ENCODE data around the gene BCOR.

BCOR gene

DNA sequence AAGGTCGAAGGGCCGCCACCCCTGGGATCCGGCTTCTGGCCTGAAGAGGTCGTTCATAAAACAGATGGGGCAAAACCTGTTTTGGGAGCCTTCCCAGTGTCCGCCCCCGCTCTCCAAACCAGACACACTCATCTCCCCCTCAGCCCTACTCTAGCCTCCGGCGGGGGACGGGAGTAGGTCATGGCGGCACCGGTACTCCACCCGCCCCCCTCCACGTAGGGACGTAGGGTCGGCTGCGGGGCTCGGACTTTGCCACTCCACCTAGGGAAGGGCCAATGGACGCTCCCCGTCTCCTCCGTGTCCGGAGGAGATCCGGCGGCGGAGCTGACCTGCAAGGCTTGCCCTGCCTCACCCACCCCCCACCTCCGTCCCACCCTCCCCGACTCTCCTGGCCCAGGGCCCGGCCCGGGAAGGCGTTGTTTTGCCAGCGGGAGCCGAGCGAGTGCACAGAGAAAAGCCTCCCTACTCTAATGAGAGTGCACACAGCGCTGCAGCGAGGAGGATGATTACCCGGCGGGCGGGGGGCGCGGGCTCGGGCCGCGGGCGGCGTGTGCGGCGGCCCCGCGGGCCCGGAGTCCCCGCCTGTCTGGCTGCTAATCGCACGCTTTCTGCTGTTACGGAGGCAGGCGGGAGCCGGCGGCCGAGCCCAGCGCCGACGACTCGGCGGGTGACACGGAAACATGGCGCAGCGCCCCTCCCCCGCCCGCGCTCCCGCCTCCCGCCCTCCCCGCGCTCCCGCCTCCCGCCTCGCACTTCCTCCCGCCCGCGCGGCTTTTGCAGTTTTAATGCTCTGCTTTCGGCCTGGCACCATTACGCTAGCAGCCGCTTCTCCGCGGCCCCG, 8.3 kb upstream of the BCOR start:
- H3K4me1 Mint-ChIP-seq, result peaks cover 28% of the 10 kb centered on the region
- H3K27ac Mint-ChIP-seq, result peak overlapping the region; percentile 82 to 95 (median 89)
- H3K27me3 Mint-ChIP-seq (ENCODE audit: low read depth), result peaks cover 16% of the 10 kb centered on the region
- no peaks in the 10 kb centered on the region for H3K9me3 Mint-ChIP-seq
- TF ChIP-seq, protein P1, sequence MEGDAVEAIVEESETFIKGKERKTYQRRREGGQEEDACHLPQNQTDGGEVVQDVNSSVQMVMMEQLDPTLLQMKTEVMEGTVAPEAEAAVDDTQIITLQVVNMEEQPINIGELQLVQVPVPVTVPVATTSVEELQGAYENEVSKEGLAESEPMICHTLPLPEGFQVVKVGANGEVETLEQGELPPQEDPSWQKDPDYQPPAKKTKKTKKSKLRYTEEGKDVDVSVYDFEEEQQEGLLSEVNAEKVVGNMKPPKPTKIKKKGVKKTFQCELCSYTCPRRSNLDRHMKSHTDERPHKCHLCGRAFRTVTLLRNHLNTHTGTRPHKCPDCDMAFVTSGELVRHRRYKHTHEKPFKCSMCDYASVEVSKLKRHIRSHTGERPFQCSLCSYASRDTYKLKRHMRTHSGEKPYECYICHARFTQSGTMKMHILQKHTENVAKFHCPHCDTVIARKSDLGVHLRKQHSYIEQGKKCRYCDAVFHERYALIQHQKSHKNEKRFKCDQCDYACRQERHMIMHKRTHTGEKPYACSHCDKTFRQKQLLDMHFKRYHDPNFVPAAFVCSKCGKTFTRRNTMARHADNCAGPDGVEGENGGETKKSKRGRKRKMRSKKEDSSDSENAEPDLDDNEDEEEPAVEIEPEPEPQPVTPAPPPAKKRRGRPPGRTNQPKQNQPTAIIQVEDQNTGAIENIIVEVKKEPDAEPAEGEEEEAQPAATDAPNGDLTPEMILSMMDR (IDR thresholded peaks at IDR 0.05; ENCODE audit: unreplicated experiment in 3 of 3), result no peak
- H3K4me3 Mint-ChIP-seq, result peak overlapping the region; percentile 81 to 88 (median 87)
- no peaks in the 10 kb centered on the region for H3K36me3 Mint-ChIP-seq (ENCODE audit: low read depth)

DNA sequence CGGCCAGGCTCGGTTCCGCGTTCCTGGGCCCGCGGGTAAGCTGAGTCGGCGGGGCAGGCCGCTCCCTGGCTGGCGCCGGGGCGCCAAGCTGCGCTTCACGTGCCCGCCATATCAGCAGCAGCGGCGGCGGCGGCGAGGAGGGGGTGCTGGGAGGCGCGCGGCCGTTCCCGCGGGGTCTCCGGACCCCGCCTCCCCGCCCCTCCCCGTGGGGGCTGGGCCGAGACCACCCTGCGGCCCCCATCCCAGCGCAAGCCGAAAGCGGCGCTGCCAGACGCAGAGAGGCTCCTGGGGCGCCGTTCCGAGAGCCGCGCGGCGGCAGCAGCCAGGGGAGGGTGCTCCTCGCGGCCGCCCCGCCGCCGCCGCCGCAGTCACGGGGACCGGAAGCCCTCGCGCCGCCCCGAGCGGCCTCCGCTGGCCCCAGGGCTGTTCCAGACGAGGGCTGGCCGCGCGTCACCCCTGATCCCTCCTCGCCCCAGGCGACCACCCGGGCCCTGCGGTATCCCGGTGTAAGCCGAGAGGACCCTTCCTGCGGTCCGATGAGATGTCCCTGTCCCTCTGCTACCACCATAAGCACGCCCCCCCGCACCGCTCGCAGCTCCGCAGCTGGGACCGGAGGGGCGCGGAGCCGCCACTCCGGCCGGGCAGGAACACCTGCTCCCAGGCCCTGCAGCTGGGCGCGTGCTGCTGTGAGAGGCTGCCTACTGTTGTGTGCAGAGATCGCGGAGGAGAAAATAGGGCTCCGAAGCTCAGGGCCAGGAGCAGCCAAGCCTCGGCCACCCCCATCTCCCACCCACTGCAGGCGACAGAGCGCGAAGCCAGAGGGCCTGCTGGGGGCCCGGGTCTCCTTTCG, 7.5 kb upstream of the BCOR start:
- Mint-ChIP-seq H3K9me3 (peaks cover 3% of the 10 kb centered on the region), H3K27me3 (ENCODE audit: low read depth) (peaks cover 11% of the 10 kb centered on the region), H3K4me3 (peak overlapping the region; percentile 80 to 81 (median 81)), H3K36me3 (ENCODE audit: low read depth) (no peaks in the 10 kb centered on the region), H3K4me1 (peaks cover 27% of the 10 kb centered on the region), H3K27ac (peak overlapping the region in 2 of 3 experiments; percentile 46 to 55)
- TF ChIP-seq, protein P1 (IDR thresholded peaks at IDR 0.05; ENCODE audit: unreplicated experiment in 3 of 3), result no peak

DNA sequence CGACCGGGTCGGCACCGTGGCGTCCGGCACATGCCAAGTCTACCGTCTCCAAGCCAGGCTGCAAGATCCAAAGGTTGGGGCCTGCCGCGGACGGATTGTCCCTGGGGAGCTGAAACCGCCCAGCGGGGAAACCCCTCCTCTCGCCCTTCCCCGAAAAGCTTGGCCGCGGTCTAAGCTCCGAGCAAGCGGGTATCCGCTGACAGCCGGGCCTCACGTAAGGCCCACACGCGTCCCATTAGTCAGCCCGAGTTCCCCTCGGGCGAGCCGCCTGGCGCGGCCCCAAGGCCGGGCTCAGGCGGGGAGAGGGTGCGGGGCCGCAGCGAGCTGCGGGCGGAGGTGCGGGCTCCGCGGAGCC, 6.8 kb upstream of the BCOR start:
- TF ChIP-seq, protein P1 (IDR thresholded peaks at IDR 0.05; ENCODE audit: unreplicated experiment in 3 of 3), result no peak
- peak overlapping the region; percentile 58 to 81 (median 74) for H3K4me3 Mint-ChIP-seq
- peaks cover 33% of the 10 kb centered on the region for H3K4me1 Mint-ChIP-seq
- H3K9me3 Mint-ChIP-seq, result peaks cover 7% of the 10 kb centered on the region
- H3K27me3 Mint-ChIP-seq (ENCODE audit: low read depth), result peaks cover 11% of the 10 kb centered on the region
- H3K36me3 Mint-ChIP-seq (ENCODE audit: low read depth), result no peaks in the 10 kb centered on the region
- no peak overlapping the region for H3K27ac Mint-ChIP-seq

DNA sequence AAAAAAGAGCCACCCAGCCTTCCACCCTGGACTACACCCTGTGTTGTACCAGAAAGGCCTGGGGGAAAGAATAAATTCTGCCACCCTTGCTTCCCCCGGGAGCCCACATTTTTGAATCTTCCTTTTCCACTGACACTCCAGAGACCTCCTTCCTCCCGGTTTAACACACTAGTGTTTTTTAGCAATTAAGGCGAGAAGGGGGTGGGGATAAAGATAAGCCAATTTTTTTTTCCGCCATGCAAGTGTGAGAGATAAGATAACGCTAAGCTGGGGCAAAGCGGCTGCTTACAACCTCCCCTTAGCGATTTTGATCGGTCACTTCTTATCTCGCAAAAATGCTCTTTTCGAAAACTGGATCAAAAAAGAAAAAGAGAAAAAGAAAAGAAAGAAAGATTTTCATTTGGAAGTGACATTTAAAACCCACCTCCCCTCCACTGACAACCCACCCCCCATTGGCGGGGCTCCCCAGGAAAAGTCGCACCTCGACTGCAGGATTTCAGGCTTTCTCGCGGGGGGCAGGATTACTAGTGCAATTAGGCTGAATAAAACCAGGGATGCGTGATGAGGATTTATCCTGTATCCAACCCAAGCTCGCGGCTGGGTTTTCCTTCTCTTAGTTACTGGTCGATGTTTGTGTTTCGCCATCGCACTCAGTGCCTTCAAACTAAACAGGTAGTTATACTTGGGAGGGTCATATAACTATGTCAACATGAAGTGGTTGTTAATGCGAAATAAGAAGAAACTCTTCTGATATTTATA, 6.0 kb upstream of the BCOR start:
- H3K9me3 Mint-ChIP-seq, result peaks cover 7% of the 10 kb centered on the region
- peak overlapping the region in 2 of 3 experiments; percentile 28 to 49 for H3K27ac Mint-ChIP-seq
- peaks cover 11% of the 10 kb centered on the region for H3K27me3 Mint-ChIP-seq (ENCODE audit: low read depth)
- peak overlapping the region; percentile 74 to 81 (median 76) for H3K4me3 Mint-ChIP-seq
- H3K36me3 Mint-ChIP-seq (ENCODE audit: low read depth), result no peaks in the 10 kb centered on the region
- TF ChIP-seq, protein P1 (IDR thresholded peaks at IDR 0.05; ENCODE audit: unreplicated experiment in 3 of 3), result no peak
- peaks cover 37% of the 10 kb centered on the region for H3K4me1 Mint-ChIP-seq

DNA sequence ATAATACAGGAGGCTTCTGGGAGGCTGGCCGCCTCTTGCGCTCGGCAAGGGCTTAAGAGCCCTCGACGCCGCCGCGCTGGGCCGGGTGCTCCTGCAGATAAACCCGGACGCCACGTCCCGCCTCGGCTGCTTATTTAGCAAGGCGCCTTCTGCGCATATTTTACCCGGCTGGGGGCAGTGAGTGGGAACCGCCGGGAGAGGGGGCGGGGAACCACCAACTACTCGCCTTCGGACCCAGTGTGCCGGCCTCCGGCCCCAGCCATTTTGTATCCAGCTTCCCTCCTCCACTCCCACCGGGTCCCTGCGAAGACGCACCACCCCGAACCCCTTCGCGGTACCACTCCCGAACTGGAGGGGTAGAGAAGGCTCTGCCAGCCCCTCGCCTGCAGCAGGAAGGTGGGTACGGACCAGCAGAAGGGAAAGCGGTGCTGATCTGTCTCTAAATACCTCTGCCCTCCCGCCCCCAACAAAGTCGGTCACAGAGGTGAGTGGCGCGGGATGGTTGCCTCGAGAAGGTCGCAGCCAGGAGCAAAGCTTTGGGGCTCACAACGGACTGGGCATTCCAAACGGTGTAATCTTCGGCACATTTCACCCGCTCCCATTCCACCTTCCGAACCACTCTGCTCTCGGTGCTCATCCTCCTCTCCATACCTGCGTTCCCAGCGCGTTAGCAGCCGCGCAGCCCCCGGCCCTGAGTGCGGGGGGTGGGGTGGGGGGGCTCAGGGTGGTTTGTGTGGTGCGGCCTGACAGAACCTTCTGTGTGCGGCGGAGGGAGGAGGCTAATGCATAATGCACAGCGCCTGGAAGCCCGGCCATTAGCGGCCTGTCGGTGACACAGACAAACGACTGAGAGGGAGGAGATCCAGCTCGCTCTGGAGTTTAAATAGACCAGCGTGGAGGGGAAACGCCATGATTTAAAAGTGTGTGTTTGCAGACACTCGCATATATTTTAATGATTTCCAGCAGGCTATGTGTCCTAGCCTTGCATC, 4.9 kb upstream of the BCOR start:
- peaks cover 33% of the 10 kb centered on the region for H3K4me1 Mint-ChIP-seq
- H3K4me3 Mint-ChIP-seq, result peak overlapping the region; percentile 78 to 82 (median 78)
- TF ChIP-seq, protein P1 (IDR thresholded peaks at IDR 0.05; ENCODE audit: unreplicated experiment in 3 of 3), result no peak
- H3K9me3 Mint-ChIP-seq, result peaks cover 7% of the 10 kb centered on the region
- H3K36me3 Mint-ChIP-seq (ENCODE audit: low read depth), result no peaks in the 10 kb centered on the region
- H3K27ac Mint-ChIP-seq, result peak overlapping the region in 2 of 3 experiments; percentile 86 to 87
- H3K27me3 Mint-ChIP-seq (ENCODE audit: low read depth), result peaks cover 11% of the 10 kb centered on the region

All from nephron (organoid).